Tibial artery (tissue), 4 donors: Measurements from ENCODE around the gene PRKG1.

Experiments used
- DNase-seq, 2 donors: peaks; one replicate each; pipeline ENCODE4 v3.0.0-alpha.2; 2019
- H3K27ac ChIP-seq, 2 donors: fragments of 200-600 bp; sonication (generic) in 1 of 2; 1 replicate in 1 of 2; 2 replicates in 1 of 2; pipeline ENCODE4 v1.5.1; 2018 to 2019; ENCODE audit warnings: mild to moderate bottlenecking in 1 of 2
- H3K27me3 ChIP-seq, 2 donors: fragments of 200-600 bp; sonication (generic) in 1 of 2; one replicate each; pipeline versions ENCODE4 v1.5.1 to v1.6.0; 2016 to 2019
- H3K36me3 ChIP-seq, 3 donors: fragments of 200-600 bp; sonication (generic) in 2 of 3; one replicate each; pipeline ENCODE4 v1.5.1; 2016 to 2019; ENCODE audit warnings: mild to moderate bottlenecking in 2 of 3
- H3K4me1 ChIP-seq, 4 donors: fragments of 200-600 bp; sonication (generic) in 2 of 4; 1 replicate in 3 of 4; 2 replicates in 1 of 4; pipeline ENCODE4 v1.5.1; 2016 to 2019
- H3K4me3 ChIP-seq, 2 donors: fragments of 200-600 bp; sonication (generic) in 1 of 2; 1 replicate in 1 of 2; 2 replicates in 1 of 2; pipeline ENCODE4 v1.5.1; 2018 to 2019; ENCODE audit warnings: mild to moderate bottlenecking in 2 of 2
- H3K9me3 ChIP-seq, 3 donors: fragments of 200-600 bp; sonication (generic) in 1 of 3; one replicate each; pipeline ENCODE4 v1.5.1; 2016 to 2019
- intact Hi-C: fragments of 100-400 bp; cut with DNase I; formaldehyde crosslinking; loops from one replicate; pipeline ENCODE4 v1.15.0; 2023; ENCODE audit warnings: low total_unique reads
- TF ChIP-seq, protein P1 (sequence below), 2 experiments: fragments of 200-600 bp in 1 of 2; fragments of 450-650 bp in 1 of 2; IDR thresholded peaks; one replicate each; pipeline ENCODE4 v1.5.1; 2017 to 2019; ENCODE audit warnings: antibody characterized with exemption in 2 of 2, mild to moderate bottlenecking in 1 of 2, moderate library complexity in 1 of 2

PRKG1 gene

DNA sequence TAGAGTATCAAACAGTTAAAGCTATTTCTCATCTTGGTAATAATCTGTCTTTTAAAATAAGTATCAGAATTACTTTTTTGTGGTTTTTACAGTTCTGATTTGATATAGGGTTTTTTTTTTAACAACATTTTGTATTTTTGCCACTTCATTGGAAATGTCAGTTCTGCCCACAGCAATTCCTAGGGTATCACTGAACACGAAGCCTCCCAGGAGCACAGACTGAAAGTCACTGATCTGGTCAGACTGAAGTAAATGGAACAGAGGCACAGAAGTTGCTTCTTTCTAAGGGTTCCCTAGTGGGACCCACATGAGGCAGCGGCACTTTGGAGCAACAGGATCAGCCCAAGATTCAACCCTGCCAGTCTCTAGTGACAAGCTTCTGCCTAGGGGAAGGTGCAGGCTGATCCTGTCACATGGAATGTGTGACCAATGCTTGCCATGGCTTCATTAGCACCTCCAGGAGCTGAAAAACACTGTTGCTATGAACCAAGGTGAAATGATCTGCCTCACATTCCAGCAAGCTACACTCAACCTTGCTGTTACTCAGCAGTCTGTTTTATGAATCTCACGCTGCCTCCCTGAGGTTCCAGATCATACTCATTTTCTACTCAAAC lies 898.6 kb downstream of the PRKG1 start:
- intact Hi-C loops: no loop called here
- TF ChIP-seq, protein P1, sequence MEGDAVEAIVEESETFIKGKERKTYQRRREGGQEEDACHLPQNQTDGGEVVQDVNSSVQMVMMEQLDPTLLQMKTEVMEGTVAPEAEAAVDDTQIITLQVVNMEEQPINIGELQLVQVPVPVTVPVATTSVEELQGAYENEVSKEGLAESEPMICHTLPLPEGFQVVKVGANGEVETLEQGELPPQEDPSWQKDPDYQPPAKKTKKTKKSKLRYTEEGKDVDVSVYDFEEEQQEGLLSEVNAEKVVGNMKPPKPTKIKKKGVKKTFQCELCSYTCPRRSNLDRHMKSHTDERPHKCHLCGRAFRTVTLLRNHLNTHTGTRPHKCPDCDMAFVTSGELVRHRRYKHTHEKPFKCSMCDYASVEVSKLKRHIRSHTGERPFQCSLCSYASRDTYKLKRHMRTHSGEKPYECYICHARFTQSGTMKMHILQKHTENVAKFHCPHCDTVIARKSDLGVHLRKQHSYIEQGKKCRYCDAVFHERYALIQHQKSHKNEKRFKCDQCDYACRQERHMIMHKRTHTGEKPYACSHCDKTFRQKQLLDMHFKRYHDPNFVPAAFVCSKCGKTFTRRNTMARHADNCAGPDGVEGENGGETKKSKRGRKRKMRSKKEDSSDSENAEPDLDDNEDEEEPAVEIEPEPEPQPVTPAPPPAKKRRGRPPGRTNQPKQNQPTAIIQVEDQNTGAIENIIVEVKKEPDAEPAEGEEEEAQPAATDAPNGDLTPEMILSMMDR (IDR thresholded peaks at IDR 0.05): no peak

DNA sequence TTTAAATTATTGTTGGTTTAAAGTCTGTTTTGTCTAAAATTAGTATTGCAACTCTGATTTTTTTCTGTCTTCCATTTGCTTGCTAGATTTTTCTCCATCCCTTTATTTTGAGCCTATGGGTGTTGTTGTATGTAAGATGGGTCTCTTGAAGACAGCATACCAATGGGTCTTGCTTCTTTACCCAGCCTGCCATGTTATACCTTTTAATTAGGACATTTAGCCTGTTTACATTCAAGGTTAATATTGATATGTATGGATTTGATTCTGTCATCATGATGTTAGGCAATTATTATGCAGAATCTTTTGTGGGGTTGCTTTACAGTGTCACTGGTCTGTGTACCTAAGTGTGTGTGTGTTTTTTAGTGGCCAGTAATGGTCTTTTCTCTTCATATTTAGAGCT lies 906.5 kb downstream of the PRKG1 start:
- Histone ChIP-seq H3K27ac (no peak overlapping the region), H3K4me3 (no peak overlapping the region), H3K36me3 (no peaks in the 10 kb centered on the region), H3K27me3 (no peaks in the 10 kb centered on the region), H3K4me1 (peaks cover 0 to 38% (median 7%) of the 10 kb centered on the region in 4 donors), H3K9me3 (no peaks in the 10 kb centered on the region)
- intact Hi-C loops: no loop called here
- no peak for DNase-seq
- TF ChIP-seq, protein P1 (IDR thresholded peaks at IDR 0.05): no peak

More for the DNA sequence above, 898.6 kb downstream of the PRKG1 start:
- no peak overlapping the region for H3K4me3 ChIP-seq
- no peak for DNase-seq
- no peaks in the 10 kb centered on the region for H3K27me3 ChIP-seq
- H3K36me3 ChIP-seq: no peaks in the 10 kb centered on the region
- H3K4me1 ChIP-seq: no peaks in the 10 kb centered on the region
- H3K27ac ChIP-seq: no peak overlapping the region
- H3K9me3 ChIP-seq: no peaks in the 10 kb centered on the region

DNA sequence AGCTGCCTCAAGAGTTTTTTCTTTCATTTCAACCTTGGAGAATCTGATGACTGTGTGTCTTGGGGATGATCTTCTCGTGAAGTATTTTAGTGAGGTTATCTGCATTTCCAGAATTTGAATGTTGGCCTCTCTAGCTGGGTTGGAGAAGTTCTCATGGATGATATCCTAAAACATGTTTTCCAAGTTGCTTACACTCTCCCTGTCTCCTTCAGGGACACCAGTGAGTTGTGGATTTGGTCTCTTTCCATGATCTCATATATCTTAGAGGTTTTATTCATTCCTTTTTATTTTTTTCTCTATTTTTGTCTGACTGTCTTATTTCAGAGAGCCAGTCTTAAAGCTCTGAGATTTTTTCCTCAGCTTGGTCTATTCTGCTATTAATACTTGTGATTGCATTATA lies 907.4 kb downstream of the PRKG1 start:
- no peaks in the 10 kb centered on the region for H3K9me3 ChIP-seq
- TF ChIP-seq, protein P1 (IDR thresholded peaks at IDR 0.05): no peak
- no peak for DNase-seq
- no peak overlapping the region for H3K4me3 ChIP-seq
- H3K27ac ChIP-seq: no peak overlapping the region
- intact Hi-C loops: no loop called here
- H3K4me1 ChIP-seq: peaks cover 0 to 46% (median 8%) of the 10 kb centered on the region in 4 donors
- no peaks in the 10 kb centered on the region for H3K36me3 ChIP-seq
- H3K27me3 ChIP-seq: no peaks in the 10 kb centered on the region

DNA sequence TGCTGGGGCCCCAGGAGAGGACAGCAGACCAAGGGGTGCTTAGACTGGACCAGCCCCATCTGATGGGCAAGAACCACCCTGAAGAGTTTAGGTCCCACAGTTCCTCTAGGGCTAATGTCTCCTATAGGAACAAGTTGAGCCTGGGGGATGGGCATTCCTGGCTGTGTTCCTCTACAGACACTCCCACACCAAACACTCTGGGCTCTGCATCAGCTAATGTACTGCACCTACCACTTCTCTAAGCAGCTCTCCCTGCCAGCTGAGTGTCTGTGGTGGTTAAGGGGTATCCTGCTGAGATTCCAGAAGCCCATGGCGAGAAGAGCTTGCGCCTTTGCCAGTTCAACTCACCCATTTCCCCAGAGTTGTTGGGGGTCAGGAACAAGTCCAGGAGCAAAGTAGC lies 909.2 kb downstream of the PRKG1 start:
- H3K9me3 ChIP-seq: no peaks in the 10 kb centered on the region
- no peak overlapping the region for H3K27ac ChIP-seq
- TF ChIP-seq, protein P1 (IDR thresholded peaks at IDR 0.05): no peak
- intact Hi-C loops: no loop called here
- H3K36me3 ChIP-seq: no peaks in the 10 kb centered on the region
- H3K27me3 ChIP-seq: no peaks in the 10 kb centered on the region
- no peak overlapping the region for H3K4me3 ChIP-seq
- H3K4me1 ChIP-seq: peaks cover 0 to 54% (median 8%) of the 10 kb centered on the region in 4 donors
- DNase-seq: no peak

DNA sequence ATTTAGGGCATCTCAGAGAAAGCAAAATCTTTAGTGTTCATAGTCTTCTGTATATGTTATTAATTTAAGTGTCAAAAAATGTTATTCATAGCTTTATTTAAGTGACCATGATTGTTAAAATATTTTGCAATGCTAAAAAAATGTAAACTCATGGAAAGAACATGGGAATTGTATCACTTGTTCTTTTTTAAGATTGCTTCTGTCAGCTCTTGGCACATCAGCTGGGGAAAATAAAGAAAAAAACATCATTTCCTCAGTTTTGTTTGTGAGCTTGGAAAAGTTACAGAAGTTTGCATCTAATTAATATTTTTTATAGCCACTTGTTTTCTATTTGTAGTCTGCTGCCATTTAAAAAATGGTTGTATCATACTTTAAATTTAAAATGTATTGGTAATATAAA lies 911.0 kb downstream of the PRKG1 start:
- Histone ChIP-seq H3K4me3 (no peak overlapping the region), H3K27me3 (no peaks in the 10 kb centered on the region), H3K4me1 (peaks cover 0 to 54% (median 8%) of the 10 kb centered on the region in 4 donors), H3K36me3 (no peaks in the 10 kb centered on the region), H3K9me3 (no peaks in the 10 kb centered on the region), H3K27ac (no peak overlapping the region)
- intact Hi-C loops: no loop called here
- TF ChIP-seq, protein P1 (IDR thresholded peaks at IDR 0.05): no peak
- no peak for DNase-seq

DNA sequence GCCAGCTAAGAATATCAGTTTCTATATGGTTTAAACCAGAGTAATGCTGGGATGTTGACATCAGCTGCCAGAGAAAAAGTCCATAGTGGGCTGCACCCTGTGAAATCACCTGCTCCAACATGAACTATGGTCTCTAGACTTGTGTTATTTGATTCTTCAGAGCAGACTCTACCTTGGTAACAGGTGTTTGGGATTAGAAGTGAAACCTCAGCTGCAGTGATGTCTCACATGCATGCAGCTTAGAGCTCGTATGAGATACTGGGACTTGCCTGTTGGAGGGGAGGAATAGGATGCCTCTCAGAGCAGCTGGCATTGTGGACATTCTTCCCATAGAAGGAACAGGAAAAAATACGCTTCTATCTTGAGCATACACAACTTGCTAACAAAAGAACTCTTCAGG lies 912.2 kb downstream of the PRKG1 start:
- Histone ChIP-seq H3K4me3 (no peak overlapping the region), H3K27ac (no peak overlapping the region), H3K27me3 (no peaks in the 10 kb centered on the region), H3K36me3 (no peaks in the 10 kb centered on the region), H3K9me3 (no peaks in the 10 kb centered on the region), H3K4me1 (peaks cover 0 to 54% (median 8%) of the 10 kb centered on the region in 4 donors)
- intact Hi-C loops: no loop called here
- DNase-seq: no peak
- TF ChIP-seq, protein P1 (IDR thresholded peaks at IDR 0.05): no peak
